HUES64 (cell line): ENCODE measurements around the gene HDAC7.
A peak's percentile ranks its signal among the peaks of the same experiment; 100 is the strongest.

Experiments
- H3K27ac ChIP-seq: 2 replicates; pipeline ENCODE4 v1.7.0; 2013; ENCODE audit warnings: low read depth, low read length, inconsistent platforms
- H3K27me3 ChIP-seq: 2 replicates; pipeline ENCODE4 v1.6.1; 2013; ENCODE audit warnings: mild to moderate bottlenecking, low read length; ENCODE audit not compliant: insufficient read depth
- H3K36me3 ChIP-seq: 2 replicates; pipeline ENCODE4 v1.6.1; 2013; ENCODE audit warnings: mild to moderate bottlenecking, low read length; ENCODE audit not compliant: insufficient read depth
- H3K4me1 ChIP-seq: 2 replicates; pipeline ENCODE4 v1.6.1; 2013; ENCODE audit warnings: mild to moderate bottlenecking, low read length, moderate library complexity; ENCODE audit not compliant: insufficient read depth
- H3K4me3 ChIP-seq: 2 replicates; pipeline ENCODE4 v1.5.1; 2013; ENCODE audit warnings: mild to moderate bottlenecking, low read length, moderate library complexity
- H3K9ac ChIP-seq: 2 replicates; pipeline ENCODE4 v1.6.1; 2013; ENCODE audit warnings: mild to moderate bottlenecking, low read depth, low read length
- H3K9me3 ChIP-seq: 2 replicates; pipeline ENCODE4 v1.6.1; 2013; ENCODE audit warnings: low read depth, low read length; ENCODE audit not compliant: insufficient read depth
- WGBS: fragments of 150-250, 120-280 bp; methylation state at CpG from one replicate; pipeline ENCODE4 v1.1.7; 2013; ENCODE audit warnings: missing lambda C conversion rate; 5-methylcytosine and 5-hydroxymethylcytosine counted together

HDAC7 gene

GRCh38 chr12:47837190-47838171, 17.8 kb upstream of the HDAC7 start:
- no peak overlapping the region for H3K4me3 ChIP-seq

GRCh38 chr12:47835831-47836155, 16.1 kb upstream of the HDAC7 start:
- peaks cover 3% of the 10 kb centered on the region for H3K4me1 ChIP-seq
- no peaks in the 10 kb centered on the region for H3K9me3 ChIP-seq
- H3K27ac ChIP-seq: no peak overlapping the region

More at GRCh38 chr12:47837190-47838171, 17.8 kb upstream of the HDAC7 start:
- no peak overlapping the region for H3K9ac ChIP-seq
- no peaks in the 10 kb centered on the region for H3K27me3 ChIP-seq
- no peaks in the 10 kb centered on the region for H3K9me3 ChIP-seq
- 61% methylated on average over 12 of the region's 13 CpGs for WGBS
- H3K4me1 ChIP-seq: peaks cover 3% of the 10 kb centered on the region
- no peak overlapping the region for H3K27ac ChIP-seq
- H3K36me3 ChIP-seq: no peaks in the 10 kb centered on the region

GRCh38 chr12:47835006-47835830, 15.5 kb upstream of the HDAC7 start:
- Histone ChIP-seq H3K27ac (no peak overlapping the region), H3K36me3 (no peaks in the 10 kb centered on the region), H3K4me3 (no peak overlapping the region), H3K9ac (no peak overlapping the region), H3K4me1 (peaks cover 3% of the 10 kb centered on the region), H3K27me3 (no peaks in the 10 kb centered on the region), H3K9me3 (no peaks in the 10 kb centered on the region)
- WGBS: 89% methylated on average over 12 of the region's 12 CpGs

More at GRCh38 chr12:47835831-47836155, 16.1 kb upstream of the HDAC7 start:
- Histone ChIP-seq H3K36me3 (no peaks in the 10 kb centered on the region), H3K9ac (no peak overlapping the region), H3K4me3 (no peak overlapping the region), H3K27me3 (no peaks in the 10 kb centered on the region)
- WGBS: 89% methylated on average over 3 of the region's 3 CpGs

GRCh38 chr12:47834199-47834903, 14.6 kb upstream of the HDAC7 start:
- Histone ChIP-seq H3K9me3 (no peaks in the 10 kb centered on the region), H3K27ac (no peak overlapping the region), H3K4me3 (no peak overlapping the region), H3K36me3 (no peaks in the 10 kb centered on the region), H3K4me1 (peaks cover 3% of the 10 kb centered on the region), H3K9ac (no peak overlapping the region), H3K27me3 (no peaks in the 10 kb centered on the region)
- WGBS: 94% methylated on average over 8 of the region's 8 CpGs

- H3K27ac ChIP-seq: no peak overlapping the region
- no peak overlapping the region for H3K9ac ChIP-seq
- no peaks in the 10 kb centered on the region for H3K9me3 ChIP-seq
- H3K4me1 ChIP-seq: peaks cover 9% of the 10 kb centered on the region
- H3K27me3 ChIP-seq: no peaks in the 10 kb centered on the region
- WGBS: 91% methylated on average over 12 of the region's 12 CpGs
- H3K36me3 ChIP-seq: no peaks in the 10 kb centered on the region
- H3K4me3 ChIP-seq: no peak overlapping the region
Observed at GRCh38 chr12:47833591-47834012, 13.9 kb upstream of the HDAC7 start.

GRCh38 chr12:47832263-47832933, 12.7 kb upstream of the HDAC7 start:
- no peaks in the 10 kb centered on the region for H3K27me3 ChIP-seq
- no peak overlapping the region for H3K4me3 ChIP-seq
- H3K36me3 ChIP-seq: no peaks in the 10 kb centered on the region
- no peak overlapping the region for H3K9ac ChIP-seq
- WGBS: 88% methylated on average over 13 of the region's 13 CpGs
- H3K27ac ChIP-seq: no peak overlapping the region
- H3K4me1 ChIP-seq: peaks cover 8% of the 10 kb centered on the region
- H3K9me3 ChIP-seq: no peaks in the 10 kb centered on the region

- no peak overlapping the region for H3K27ac ChIP-seq
- no peaks in the 10 kb centered on the region for H3K9me3 ChIP-seq
- no peaks in the 10 kb centered on the region for H3K36me3 ChIP-seq
- H3K27me3 ChIP-seq: no peaks in the 10 kb centered on the region
- no peak overlapping the region for H3K9ac ChIP-seq
- H3K4me1 ChIP-seq: peaks cover 14% of the 10 kb centered on the region
- WGBS: 56% methylated on average over 4 of the region's 4 CpGs
- H3K4me3 ChIP-seq: no peak overlapping the region
Observed at GRCh38 chr12:47829584-47829983, 9.9 kb upstream of the HDAC7 start.

- Histone ChIP-seq H3K27me3 (no peaks in the 10 kb centered on the region), H3K9me3 (no peaks in the 10 kb centered on the region), H3K4me1 (peaks cover 16% of the 10 kb centered on the region), H3K36me3 (no peaks in the 10 kb centered on the region), H3K4me3 (no peak overlapping the region), H3K9ac (0 out of 2 replicates have a peak overlapping the region, but pooled peaks have one; percentile 17), H3K27ac (no peak overlapping the region)
- 54% methylated on average over 7 of the region's 7 CpGs for WGBS
Observed at GRCh38 chr12:47828976-47829482, 9.3 kb upstream of the HDAC7 start.

- Histone ChIP-seq H3K36me3 (no peaks in the 10 kb centered on the region), H3K27ac (no peak overlapping the region), H3K4me3 (no peak overlapping the region), H3K9me3 (no peaks in the 10 kb centered on the region), H3K4me1 (peaks cover 16% of the 10 kb centered on the region), H3K27me3 (no peaks in the 10 kb centered on the region), H3K9ac (no peak overlapping the region)
- 88% methylated on average over 13 of the region's 14 CpGs for WGBS
Observed at GRCh38 chr12:47828008-47828975, 8.6 kb upstream of the HDAC7 start.
